Sigmoid colon (tissue), 7 donors: ENCODE results near the gene LYPLA2. TPM values are rescaled to one million over a fixed set of nuclear protein-coding genes. Genes with fewer than 3 reads are reported as not detected.
"Not testable (repeated sequence)": the region's sequence is repeated elsewhere in the genome, so short reads cannot be mapped to it uniquely, and the experiment has no call there.

ENCODE experiments used
- DNase-seq: peaks from one replicate; pipeline ENCODE4 v3.0.0-alpha.2; 2019
- H3K27ac ChIP-seq, 4 donors: fragments of 200-600 bp; sonication (generic); one replicate each; pipeline ENCODE4 v1.5.1; 2016 to 2019; ENCODE audit warnings: mild to moderate bottlenecking in 1 of 4
- H3K27me3 ChIP-seq, 3 donors: fragments of 200-600 bp; sonication (generic); one replicate each; pipeline ENCODE4 v1.5.1; 2019; ENCODE audit warnings: mild to moderate bottlenecking in 1 of 3
- H3K36me3 ChIP-seq, 4 donors: fragments of 200-600 bp; sonication (generic); one replicate each; pipeline ENCODE4 v1.5.1; 2016 to 2019
- H3K4me1 ChIP-seq, 4 donors: fragments of 200-600 bp; sonication (generic); one replicate each; pipeline ENCODE4 v1.5.1; 2017 to 2019
- H3K4me3 ChIP-seq, 4 donors: fragments of 200-600 bp; sonication (generic); one replicate each; pipeline ENCODE4 v1.5.1; 2017 to 2019; ENCODE audit warnings: mild to moderate bottlenecking in 2 of 4, moderate library complexity in 1 of 4
- H3K9me3 ChIP-seq, 4 donors: fragments of 200-600 bp in 3 of 4; sonication (generic) in 3 of 4; one replicate each; pipeline versions ENCODE4 v1.5.1 to v1.6.1; 2013 to 2019
- CTCF ChIP-seq, 4 experiments: fragments of 450-650 bp in 3 of 4; fragments of 200-600 bp in 1 of 4; IDR thresholded peaks; one replicate each; pipeline ENCODE4 v1.5.1; 2016 to 2019; ENCODE audit warnings: antibody characterized with exemption in 4 of 4, mild to moderate bottlenecking in 3 of 4, moderate library complexity in 2 of 4
- EP300 ChIP-seq, 4 donors: sonication (generic); formaldehyde crosslinking; IDR thresholded peaks; one replicate each; pipeline ENCODE4 v1.6.1; 2017; ENCODE audit warnings: antibody characterized with exemption in 4 of 4
- POLR2A ChIP-seq, 2 donors: fragments of 450-650 bp; IDR thresholded peaks; one replicate each; pipeline ENCODE4 v1.6.1; 2016; ENCODE audit warnings: antibody characterized with exemption in 2 of 2, mild to moderate bottlenecking in 2 of 2, moderate library complexity in 2 of 2
- POLR2AphosphoS5 ChIP-seq, 4 donors: sonication (generic); formaldehyde crosslinking; IDR thresholded peaks; one replicate each; pipeline ENCODE4 v1.6.1; 2017; ENCODE audit warnings: antibody characterized with exemption in 4 of 4
- WGBS, 2 donors: extraction: QIAGEN DNeasy Blood & Tissue Kit; methylation state at CpG; one replicate each; pipeline ENCODE4 v1.1.7; 2013; 5-methylcytosine and 5-hydroxymethylcytosine counted together
- intact Hi-C: fragments of 100-400 bp; cut with DNase I; formaldehyde crosslinking; loops from one replicate; pipeline ENCODE4 v1.15.1; 2023
- polyA plus RNA-seq, 3 donors: library from polyadenylated mRNA; stranded (reverse); fragments of 200-250 nt; gene quantifications; one replicate each; pipeline ENCODE4 v1.2.3, GENCODE V29; 2013
- total RNA-seq, 4 donors: library from RNA; depleted of rRNA; stranded (reverse); fragments of >200 nt; gene quantifications; one replicate each; pipeline ENCODE4 v1.1.0, GENCODE V29; 2016
- donor health status: healthy with polysubstance abuse.
- donor health status: Bipolar disorder and iron deficiency.
- donor health status: healthy.

LYPLA2 gene
- total and polyA plus RNA-seq, 7 donors: 20.2 to 121 (median 24.4) TPM

- 61 to 78% methylated on average over 21 of the region's 21 CpGs for WGBS, 2 donors
- peaks cover 0 to 25% (median 8%) of the 10 kb centered on the region in 4 donors for H3K36me3 ChIP-seq
These were observed 3.2 kb downstream of the LYPLA2 start for GRCh38 chr1:23793861-23794731.

GRCh38 chr1:23794732-23795182 lies 3.8 kb downstream of the LYPLA2 start:
- H3K27ac ChIP-seq, intact Hi-C loops, DNase-seq, H3K4me3 ChIP-seq, H3K27me3 ChIP-seq, H3K9me3 ChIP-seq: not testable (repeated sequence)
- peaks cover 0 to 25% (median 8%) of the 10 kb centered on the region in 4 donors for H3K36me3 ChIP-seq
- peaks cover 0 to 48% (median 40%) of the 10 kb centered on the region in 4 donors for H3K4me1 ChIP-seq
- WGBS, 2 donors: 77 to 86% methylated on average over 9 of the region's 9 CpGs

More at GRCh38 chr1:23793861-23794731, 3.2 kb downstream of the LYPLA2 start:
- no peak for TF ChIP-seq EP300 (IDR thresholded peaks at IDR 0.05)
- TF ChIP-seq POLR2AphosphoS5 (IDR thresholded peaks at IDR 0.05): no peak
- no peak for TF ChIP-seq CTCF (IDR thresholded peaks at IDR 0.05)
- no peak for TF ChIP-seq POLR2A (IDR thresholded peaks at IDR 0.05)
- no peaks in the 10 kb centered on the region for H3K27me3 ChIP-seq
- no peak overlapping the region for H3K4me3 ChIP-seq
- peak; percentile 55 for DNase-seq
- H3K9me3 ChIP-seq: no peaks in the 10 kb centered on the region
- peaks cover 0 to 41% (median 33%) of the 10 kb centered on the region in 4 donors for H3K4me1 ChIP-seq
- intact Hi-C loops: no loop called here
- H3K27ac ChIP-seq: peak overlapping the region; percentile 12 to 82 (median 20)

GRCh38 chr1:23795676-23796465 lies 4.9 kb downstream of the LYPLA2 start:
- peak overlapping the region in 1 of 4 donors; percentile 7 for H3K27ac ChIP-seq
- no peak overlapping the region for H3K4me3 ChIP-seq
- WGBS, 2 donors: 78 to 81% methylated on average over 16 of the region's 16 CpGs
- H3K4me1 ChIP-seq: peaks cover 0 to 47% (median 37%) of the 10 kb centered on the region in 4 donors
- TF ChIP-seq EP300 (IDR thresholded peaks at IDR 0.05): no peak
- no peak for TF ChIP-seq CTCF (IDR thresholded peaks at IDR 0.05)
- TF ChIP-seq POLR2A (IDR thresholded peaks at IDR 0.05): no peak
- no peaks in the 10 kb centered on the region for H3K9me3 ChIP-seq
- intact Hi-C loops: no loop called here
- no peaks in the 10 kb centered on the region for H3K27me3 ChIP-seq
- peak; percentile 65 for DNase-seq
- H3K36me3 ChIP-seq: peaks cover 0 to 25% (median 8%) of the 10 kb centered on the region in 4 donors

- intact Hi-C loops: no loop called here
- peak; percentile 66 for DNase-seq
- no peaks in the 10 kb centered on the region for H3K9me3 ChIP-seq
- H3K4me3 ChIP-seq: no peak overlapping the region
- peaks cover 0 to 50% (median 40%) of the 10 kb centered on the region in 4 donors for H3K4me1 ChIP-seq
- peaks cover 0 to 25% (median 8%) of the 10 kb centered on the region in 4 donors for H3K36me3 ChIP-seq
- TF ChIP-seq CTCF (IDR thresholded peaks at IDR 0.05): no peak
- no peak for TF ChIP-seq POLR2A (IDR thresholded peaks at IDR 0.05)
- TF ChIP-seq POLR2AphosphoS5 (IDR thresholded peaks at IDR 0.05): no peak
- TF ChIP-seq EP300 (IDR thresholded peaks at IDR 0.05): no peak
- no peaks in the 10 kb centered on the region for H3K27me3 ChIP-seq
- no peak overlapping the region for H3K27ac ChIP-seq
- WGBS, 2 donors: 30 to 64% methylated on average over 17 of the region's 17 CpGs
These were observed 5.7 kb downstream of the LYPLA2 start for GRCh38 chr1:23796466-23797271.
